NCI-H446 (cell line): ENCODE results near the gene UBE2S.
"Not testable (repeated sequence)": the region's sequence is repeated elsewhere in the genome, so short reads cannot be mapped to it uniquely, and the experiment has no call there.

ENCODE experiments used
- DNase-seq, 2 experiments: peaks; one replicate each; lab custom pipeline; 2025; lab: John Stamatoyannopoulos, UW

Gene UBE2S

DNA sequence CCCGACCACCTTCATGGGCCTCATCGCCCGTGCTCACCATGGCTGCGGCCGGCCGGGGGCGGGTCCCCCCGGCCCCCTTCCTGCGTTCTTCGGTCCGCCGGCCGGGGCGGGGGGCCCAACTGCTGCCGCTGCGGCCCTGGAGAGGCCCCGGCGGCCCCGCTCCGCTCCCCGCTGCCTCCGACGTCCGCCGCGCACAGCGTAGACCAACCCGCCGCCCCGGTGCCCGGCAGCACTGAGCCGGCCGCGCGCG is at the start of gene UBE2S:
TSS of gene UBE2S (minus strand) at position 239 of the 250 bp plus-strand sequence. CDS start at position 40, 199 bp downstream.
- DNase-seq: not testable (repeated sequence)

DNA sequence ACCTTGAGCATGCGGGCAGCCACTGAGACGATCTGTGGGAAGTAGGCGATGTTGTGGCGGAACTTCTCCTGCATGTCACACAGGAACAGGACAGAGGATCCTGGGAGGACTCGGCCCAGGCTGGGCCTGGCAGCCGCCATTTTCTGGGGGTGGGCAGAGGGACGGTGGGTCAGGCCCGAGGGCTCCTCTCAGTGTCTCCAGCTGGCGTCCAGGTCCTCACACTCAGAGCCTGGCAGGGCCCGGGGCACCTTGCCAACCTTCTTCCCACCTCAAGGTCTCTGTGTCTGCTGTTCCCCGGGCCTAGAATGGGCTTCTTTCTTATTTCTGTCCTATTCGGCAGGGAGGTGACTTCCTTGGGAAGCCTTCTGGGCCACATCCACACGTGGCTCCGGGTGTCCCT is 48.8 kb upstream of the UBE2S start:
- DNase-seq: no peak

DNA sequence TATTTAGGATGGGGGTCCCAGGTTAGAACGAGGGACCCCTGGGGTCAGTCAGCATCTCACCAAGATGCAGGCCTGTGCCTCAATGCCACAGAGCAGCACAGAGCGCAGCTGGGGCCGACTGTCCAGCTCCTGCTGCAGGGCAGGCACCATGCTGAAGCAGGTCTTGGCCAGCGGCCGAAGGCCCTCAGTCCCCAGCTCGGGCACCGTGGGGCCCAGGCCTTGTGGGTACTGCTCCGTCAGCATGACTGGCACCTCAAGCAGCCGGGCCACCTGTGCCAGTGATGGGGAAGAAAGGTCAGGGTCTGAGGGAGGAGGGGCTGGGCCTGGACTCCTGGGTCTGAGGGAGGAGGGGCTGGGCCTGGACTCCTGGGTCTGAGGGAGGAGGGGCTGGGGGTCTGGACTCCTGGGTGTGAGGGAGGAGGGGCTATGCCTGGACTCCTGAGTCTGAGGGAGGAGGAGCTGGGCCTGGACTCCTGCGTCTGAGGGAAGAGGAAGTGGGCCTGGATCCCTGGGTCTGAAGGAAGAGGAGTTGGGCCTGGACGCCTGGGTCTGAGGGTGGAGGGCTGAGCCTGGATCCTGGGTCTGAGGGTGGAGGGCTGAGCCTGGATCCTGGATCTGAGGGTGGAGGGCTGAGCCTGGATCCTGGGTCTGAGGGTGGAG is 48.1 kb upstream of the UBE2S start:
- no peak for DNase-seq

DNA sequence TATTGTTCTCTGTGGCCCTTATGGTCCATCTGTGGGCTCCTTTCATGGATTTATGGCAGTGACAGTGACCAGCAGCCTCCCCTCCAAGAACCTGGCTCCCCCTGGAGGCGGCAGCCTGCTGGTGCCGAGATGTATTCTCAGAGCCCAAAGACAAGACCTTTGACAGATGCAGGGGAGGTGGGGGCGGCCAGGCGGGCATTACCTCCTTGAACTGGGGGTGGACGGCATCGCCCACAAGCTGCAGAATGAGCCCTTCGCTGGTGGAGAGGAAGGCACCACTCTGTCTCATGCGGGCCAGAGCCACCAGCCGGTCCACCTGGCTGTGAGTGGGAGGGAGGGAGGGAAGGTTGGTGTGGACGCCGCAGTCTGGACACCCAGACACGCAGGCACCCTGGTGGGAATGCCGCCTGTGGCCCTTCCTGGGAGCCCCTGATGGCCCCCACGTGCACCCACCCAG is 47.2 kb upstream of the UBE2S start:
- no peak for DNase-seq

DNA sequence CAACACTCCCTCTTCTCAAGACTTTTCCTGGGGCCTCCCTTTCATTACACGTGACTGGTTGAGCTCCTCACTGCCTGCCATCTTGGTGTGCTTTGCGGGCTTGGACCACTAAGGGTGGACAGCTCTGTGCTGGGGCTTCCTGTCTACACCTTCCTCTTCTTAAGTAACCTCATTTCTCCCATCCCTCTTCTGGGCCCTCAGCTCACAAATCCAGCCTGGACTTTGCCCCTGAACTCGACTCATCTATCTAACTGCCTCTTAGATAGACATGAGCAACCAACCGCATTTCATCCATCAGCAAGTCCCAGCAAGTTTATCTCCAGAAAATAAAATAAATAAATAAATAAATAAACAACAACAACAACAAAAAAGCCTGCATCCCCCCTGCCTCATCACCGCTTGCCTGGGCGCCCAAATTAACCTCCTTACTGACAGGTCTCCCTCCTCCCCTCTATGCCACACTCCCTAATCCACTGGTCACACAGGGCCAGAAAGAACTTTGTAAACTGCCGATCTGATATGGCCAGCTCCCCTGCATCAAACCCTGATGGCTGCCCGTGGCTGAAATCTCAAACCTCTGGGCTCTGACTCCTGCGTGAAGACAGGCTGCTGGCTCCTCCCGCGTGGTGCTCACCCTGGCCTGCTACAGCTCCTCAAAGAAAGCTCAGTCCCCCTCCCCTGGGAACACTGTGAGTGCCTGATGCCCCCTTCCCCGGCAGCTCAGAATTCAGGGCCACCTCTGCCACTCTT is 46.1 kb upstream of the UBE2S start:
- no peak for DNase-seq

DNA sequence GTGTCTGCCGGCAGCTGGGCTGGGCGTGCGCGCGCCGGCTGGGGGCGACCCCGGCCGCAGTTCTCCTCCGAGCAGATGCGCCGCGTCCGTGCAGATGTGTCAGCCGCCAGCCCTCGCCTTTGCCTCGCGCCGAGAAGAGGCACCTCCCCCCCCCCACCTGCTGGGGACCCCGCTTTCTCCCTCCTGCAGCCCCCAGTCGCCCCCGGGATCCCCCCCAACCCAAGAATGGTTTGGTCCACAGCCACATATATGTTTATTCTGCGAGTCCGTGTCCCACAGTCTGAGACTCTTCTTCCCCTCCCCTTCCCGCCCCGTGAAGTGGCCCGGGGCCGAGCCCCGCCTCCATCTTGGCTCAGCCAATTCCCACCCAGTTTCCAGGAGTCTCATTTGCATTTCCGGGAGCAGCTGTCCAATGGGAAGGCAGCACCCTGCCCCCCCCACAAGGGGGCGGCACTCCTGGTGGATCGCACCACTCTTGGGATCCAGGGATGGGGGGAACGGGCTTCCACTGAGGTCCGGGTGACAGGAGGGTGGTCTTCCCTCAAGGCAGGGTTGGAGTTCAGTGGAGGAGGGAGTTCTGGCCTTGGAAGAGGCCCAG is 45.3 kb upstream of the UBE2S start:
- DNase-seq: peak; percentile 63 to 90

DNA sequence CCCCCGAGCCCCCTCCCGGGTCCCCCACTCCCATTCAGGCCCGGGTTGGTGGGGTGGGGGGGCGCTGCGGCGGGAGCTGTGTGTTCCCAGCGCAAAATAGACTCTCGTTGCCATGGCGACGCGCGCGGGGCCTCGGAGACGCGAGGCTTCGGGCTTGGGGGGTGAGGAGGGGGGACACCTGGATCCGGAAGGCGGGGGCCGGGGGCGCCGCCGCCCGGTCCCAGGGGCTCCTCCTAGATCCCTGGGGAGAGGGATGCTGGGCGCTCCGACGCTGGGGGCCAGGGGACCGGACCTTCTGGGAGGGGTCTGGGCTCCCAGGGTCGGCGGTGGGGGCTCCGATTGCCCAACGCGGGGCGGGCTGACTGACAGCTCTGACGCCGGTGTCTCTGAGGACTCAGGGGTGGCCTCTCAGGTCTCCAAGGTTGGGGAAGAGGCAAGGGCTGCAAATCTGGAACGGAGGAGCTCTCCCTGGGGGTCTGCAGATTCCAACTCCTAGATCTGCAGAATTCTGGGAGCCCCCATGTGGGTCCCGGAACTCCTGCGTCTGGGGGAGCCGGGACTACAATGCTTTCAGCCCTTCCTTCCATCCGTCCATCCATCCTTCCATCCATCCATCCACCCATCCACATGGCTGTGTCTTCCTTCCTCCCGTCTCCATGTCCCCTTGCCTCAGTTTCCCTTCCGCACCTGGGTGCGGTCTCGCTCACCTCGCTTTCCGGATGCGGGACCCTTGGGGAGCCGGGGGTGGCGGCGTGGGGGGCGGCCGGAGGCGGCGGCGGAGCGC is 44.6 kb upstream of the UBE2S start:
- DNase-seq: no peak

DNA sequence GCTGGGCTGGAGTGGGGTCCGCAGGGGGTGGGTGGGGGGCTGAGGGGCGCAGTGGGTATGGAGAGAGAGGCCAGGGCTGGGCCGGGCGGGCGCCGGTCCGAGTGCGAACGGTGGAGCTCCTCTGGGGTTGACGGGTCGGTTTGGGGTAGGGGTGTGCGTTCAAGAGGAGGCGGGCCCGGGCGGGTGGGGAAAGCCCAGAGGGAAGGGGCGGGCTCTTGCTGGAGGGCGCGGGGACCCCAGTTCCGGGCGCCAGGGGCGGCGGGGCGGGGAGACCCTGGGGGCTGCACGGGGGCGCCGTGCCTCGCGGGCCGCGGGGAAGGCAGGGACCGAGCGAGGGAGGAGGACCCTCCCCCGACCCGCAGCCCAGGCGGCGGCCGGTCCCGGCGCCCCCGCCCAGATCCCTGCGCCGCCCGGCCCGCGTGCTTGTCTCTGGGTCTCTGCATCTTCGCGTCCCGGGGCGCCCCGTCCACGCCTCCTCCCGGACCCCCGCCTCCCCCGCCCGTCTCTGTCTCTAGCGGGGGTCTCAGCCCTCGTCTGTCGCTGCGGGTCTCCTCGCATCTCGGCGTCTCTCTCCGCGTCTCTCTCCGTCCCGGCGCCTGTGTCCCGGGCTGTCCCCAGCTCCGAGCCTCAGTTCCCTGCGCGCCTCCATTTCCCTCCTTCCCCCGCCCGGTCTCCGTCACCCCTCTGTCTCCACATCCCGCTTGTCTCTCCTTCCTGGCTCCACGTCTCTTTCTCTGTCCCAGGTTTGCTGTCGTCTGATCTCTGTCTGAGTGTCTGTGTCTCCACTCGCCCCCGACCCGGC is 43.8 kb upstream of the UBE2S start:
- DNase-seq: no peak

DNA sequence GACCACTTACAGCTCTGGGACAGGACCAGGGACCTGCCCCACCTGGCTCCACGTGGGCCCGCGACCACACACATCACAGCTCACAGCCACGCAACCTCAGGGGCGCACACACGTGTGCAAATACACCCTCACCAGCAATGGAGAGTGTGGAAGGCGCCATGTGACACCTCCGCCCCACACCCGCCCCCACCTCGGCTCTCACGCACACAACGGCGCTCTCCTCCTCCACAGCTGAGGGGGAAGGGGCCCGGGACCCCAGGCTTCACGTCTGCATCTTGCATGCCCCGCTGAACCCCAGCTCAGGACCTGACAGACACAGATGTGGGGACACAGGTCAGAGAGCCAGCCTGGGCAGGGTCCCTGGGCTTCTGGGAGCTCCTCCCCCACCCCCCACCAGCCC is 41.9 kb upstream of the UBE2S start:
- DNase-seq: no peak

DNA sequence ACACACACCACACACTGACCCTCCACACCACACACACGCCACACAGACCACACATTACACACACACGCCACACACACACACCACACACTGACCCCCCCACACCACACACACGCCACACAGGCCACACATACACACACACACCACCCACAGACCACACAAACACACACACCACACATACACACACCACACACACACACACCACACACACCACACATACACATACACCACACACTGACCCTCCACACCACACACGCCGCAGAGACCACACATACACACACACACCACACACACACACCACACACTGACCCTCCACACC is 40.5 kb upstream of the UBE2S start:
- not testable (repeated sequence) for DNase-seq

DNA sequence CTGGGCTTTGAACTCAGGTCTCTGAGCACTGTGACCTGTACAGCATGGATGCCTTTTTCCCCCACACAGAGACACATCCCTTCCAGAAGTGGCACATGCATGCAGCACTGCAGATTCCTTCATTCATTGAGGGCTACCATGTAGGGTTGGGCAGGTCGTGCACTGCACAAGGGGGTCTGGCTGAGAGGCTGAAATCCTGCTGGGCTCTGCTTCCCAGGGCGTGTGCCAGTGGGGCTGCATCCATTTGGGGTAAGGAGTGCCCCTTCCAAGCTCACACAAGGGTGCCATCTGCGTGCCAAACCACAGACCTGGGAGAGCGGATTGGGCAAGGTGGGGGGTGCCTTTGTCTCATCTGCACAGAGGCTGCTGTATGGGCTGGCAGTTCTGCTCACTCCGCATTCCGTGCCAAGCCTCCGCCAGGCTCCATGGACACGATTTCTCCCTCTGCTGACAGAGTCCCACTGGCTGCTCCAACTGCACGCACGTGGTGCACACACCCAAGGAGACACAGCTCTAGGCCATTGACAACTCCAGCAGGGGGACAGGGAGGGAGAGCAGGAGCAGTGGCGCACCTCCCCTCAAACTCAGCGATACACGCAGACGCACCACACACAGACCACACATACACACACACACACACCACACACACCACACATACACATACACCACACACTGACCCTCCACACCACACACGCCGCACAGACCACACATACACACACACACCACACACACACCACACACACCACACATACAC is 40.0 kb upstream of the UBE2S start:
- peak; percentile 61 to 71 for DNase-seq

DNA sequence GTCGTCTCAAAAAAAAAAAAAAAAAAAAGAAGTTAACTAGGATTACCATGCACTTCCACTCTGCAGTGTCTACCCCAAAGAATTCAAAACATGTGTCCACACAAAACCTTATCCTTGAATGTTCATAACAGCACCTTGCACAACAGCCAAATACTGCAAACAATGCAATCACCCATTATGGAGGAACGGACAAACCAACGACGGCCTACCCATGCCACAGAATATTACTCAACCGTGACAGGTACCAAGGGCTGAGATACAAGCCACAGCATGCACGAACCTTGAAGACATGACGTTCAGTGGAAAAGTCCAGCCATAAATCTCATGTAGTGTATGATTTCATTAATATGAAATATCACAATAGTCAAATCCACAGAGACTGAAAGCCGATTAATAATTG is 38.5 kb upstream of the UBE2S start:
- no peak for DNase-seq

DNA sequence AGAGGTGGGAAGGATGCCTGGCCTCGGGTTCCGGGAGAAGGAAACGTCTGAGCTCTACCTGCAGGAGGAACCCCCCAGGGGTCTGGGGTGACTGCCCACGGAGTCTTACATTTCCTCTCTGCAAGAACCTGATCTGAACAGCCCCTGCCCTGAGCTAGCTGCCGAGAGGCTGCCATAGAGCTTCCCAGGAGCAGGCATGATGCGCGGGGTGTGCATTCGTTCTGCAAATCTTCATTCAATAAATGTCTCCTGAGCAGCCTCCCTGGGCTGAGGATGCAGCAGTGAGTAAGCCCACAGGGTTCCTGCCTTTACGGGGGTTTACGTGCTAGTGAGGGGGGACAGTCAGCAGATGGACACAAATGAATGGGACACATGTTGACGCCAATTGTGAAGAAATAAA is 37.1 kb upstream of the UBE2S start:
- DNase-seq: no peak

DNA sequence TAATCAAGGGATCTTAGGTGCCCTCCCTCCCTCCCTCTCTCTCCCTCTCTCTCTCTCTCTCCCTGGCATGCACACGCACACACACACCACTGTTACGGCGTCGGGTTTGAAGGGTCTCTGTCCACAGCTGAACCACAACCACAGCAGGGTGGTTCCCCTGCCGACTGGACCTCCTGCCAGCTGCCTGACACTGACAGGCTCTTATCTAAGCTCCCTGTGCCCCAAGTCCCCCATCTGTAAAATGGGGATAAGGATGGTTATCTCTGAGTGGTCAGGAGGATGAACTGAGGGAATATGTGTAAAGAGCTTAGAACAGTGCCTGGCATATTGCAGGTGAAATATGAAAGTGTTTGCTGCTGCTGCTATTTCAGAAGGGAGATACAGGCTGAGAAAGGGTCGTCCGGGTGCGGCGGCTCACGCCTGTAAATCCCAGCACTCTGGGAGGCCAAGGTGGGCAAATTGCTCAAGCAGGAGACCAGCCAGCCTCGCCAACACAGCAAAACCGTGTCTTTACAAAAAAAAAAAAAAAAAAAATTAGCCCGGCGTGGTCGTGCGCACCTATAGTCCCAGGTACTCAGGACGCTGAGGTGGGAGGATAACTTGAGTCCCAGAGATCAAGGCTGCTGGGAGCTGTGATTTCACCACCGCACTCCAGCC is 36.4 kb upstream of the UBE2S start:
- DNase-seq: no peak

DNA sequence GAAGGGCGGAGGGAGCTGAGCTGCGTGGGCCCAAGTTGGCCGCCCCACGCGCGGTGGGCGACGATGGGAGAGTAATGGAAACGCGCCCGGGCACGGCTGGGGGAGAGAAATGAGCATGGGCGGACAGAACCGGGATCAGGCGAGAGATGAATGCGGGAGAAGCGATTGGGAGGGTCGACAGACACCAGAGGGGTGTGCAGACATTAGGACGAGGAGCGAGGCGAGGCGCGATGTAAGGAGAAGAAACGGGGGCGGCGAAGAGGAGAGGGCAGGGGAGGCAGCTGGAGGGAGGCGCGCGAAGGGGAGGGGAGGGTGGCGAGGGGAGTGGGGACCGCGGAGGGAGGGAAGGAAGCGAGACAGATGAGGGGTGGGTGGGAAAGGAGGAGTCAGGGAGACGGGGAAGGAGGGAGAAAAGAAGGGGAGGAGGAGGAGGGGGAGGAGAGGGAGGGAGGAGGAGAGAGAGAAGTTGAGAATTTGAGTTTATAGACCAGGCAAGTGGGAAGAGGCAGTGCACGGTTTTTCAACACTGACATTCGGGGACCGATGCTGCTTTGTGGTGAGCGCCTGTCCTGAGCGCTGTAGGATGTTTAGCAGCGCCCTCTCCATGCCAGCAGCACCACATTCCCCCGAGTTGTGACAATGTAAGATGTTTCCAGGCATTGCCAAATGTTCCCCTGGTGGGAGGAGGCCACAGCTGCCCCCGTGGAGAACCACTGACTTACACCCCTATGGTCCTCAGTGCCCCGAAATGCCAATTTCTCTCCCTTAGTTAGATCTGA is 35.6 kb upstream of the UBE2S start, which contains the start of gene SHISA7:
TSS of gene SHISA7 (minus strand) at position 256 of the 779 bp plus-strand sequence. CDS start 437 bp downstream, outside the sequence.
- no peak for DNase-seq

DNA sequence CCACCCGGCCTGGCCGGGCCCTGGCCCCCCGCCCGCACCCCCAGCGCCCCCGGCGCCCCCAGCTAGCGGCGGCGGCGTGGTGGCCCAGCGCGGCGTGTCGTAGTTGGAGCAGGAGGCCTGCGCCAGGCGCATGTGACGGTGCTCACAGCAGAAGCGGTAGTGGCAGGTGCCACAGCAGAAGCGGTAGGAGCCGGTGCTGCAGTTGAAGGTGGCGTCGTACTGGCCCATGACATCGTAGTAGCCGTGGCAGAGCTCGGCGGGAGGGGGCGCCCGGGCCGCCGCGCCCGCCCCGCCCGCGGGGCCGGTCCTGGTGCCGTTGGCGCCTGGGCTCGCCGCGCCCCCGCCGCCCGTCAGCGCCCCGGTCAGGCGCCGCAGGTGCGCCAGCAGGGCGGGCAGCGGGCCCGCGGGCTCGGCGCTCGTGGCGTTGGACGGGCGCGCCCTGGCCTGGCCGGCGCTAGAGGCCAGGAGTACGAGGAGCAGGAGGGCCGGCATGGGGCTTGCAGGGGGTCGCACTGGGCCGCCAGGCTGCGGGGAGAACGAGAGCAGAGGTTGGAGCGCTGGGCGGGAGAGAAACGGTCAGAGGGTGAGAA is 34.9 kb upstream of the UBE2S start:
- no peak for DNase-seq

DNA sequence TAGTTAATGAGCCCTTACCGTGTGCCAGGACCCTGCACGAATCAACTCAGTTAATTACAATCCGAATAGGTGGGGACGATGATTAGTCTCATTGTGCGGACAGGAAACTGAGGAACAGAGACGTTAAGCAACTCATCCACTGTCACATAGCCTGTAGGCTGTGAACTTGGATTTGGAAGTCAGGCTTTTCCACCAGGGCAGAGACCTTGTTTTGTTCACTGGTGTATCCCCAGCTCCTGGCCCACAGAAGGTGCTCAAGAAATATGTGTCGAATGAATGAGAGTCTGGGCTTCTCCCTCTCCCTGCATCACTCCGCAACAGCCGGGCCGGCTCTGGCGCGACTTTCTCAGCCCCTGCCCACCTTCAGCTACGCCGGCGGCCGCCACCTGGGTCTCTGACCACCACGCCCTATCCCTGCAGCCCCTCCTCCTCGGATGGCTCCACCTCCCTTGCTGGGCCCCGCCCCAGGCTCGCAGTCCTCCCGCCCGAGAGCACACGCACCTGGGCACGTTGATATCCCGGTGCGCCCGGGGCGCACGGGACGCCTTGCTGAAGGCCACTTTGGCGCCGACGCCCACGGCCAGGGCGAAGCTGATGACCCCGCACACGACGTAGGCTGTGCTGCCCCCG is 34.2 kb upstream of the UBE2S start:
- no peak for DNase-seq

DNA sequence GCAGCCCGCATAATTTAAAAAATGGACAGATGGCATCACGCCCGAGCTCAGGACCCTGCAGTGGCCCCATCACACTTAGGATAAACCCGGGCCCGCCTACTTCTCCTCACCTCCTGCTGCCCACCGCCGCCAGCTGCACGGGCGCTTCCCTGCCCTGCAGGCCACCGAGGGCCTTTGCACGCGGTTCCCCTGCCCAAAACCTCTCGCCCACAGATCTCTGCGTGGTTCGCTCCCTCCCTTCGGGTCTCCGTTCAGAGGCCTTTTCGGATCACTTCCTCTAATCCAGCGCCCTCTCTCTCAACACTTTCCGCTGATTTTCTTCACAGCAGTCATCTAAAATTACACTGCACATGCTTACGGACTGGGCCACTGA is 33.7 kb upstream of the UBE2S start:
- DNase-seq: no peak
